NB4 (cell line): ENCODE data around the gene KIAA0040.

Experiments used
- DNase-seq: peaks from one replicate; pipeline ENCODE4 v3.0.0; 2010; ENCODE audit warnings: low read depth
- H3K4me3 ChIP-seq: one replicate; pipeline ENCODE4 v1.5.1; 2011; ENCODE audit warnings: mild to moderate bottlenecking, low read depth, low read length, moderate library complexity
- MYC ChIP-seq: IDR thresholded peaks from 2 replicates; pipeline ENCODE4 v1.6.1; 2011; ENCODE audit warnings: low read depth, low read length
- POLR2A ChIP-seq: IDR thresholded peaks from 2 replicates; pipeline ENCODE4 v1.6.1; 2011; ENCODE audit warnings: mild to moderate bottlenecking; ENCODE audit not compliant: insufficient read length; ENCODE audit errors: extremely low read depth
- TF ChIP-seq, protein P1 (sequence below): IDR thresholded peaks from one replicate; pipeline ENCODE4 v1.5.1; 2012; ENCODE audit warnings: low read depth, low read length
- TF ChIP-seq, protein P2 (sequence below): IDR thresholded peaks from 2 replicates; pipeline ENCODE4 v1.6.1; 2011; ENCODE audit warnings: low read depth, low read length

The KIAA0040 gene

DNA sequence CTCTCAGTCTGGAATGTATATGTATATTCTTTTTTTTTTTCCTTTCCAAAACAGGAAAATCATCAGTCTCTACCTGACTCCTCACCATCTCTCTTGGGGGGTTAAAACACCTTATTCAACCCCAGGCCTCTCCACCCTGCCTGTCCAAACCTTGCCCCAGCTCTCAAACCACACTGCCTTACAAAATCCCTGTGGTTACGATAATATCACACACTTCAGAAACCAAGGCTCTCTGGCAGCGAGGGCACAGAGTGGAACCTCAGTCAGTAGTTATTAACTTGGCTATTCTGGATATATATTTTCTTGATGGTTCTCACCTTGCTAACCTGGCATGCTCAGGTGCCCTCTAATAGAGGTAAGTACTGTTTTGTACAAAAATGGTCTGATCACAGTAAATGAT, 24.7 kb downstream of the KIAA0040 start:
- TF ChIP-seq POLR2A (no peak), MYC (no peak)
- TF ChIP-seq, protein P1, sequence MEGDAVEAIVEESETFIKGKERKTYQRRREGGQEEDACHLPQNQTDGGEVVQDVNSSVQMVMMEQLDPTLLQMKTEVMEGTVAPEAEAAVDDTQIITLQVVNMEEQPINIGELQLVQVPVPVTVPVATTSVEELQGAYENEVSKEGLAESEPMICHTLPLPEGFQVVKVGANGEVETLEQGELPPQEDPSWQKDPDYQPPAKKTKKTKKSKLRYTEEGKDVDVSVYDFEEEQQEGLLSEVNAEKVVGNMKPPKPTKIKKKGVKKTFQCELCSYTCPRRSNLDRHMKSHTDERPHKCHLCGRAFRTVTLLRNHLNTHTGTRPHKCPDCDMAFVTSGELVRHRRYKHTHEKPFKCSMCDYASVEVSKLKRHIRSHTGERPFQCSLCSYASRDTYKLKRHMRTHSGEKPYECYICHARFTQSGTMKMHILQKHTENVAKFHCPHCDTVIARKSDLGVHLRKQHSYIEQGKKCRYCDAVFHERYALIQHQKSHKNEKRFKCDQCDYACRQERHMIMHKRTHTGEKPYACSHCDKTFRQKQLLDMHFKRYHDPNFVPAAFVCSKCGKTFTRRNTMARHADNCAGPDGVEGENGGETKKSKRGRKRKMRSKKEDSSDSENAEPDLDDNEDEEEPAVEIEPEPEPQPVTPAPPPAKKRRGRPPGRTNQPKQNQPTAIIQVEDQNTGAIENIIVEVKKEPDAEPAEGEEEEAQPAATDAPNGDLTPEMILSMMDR: no peak
- TF ChIP-seq, protein P2, sequence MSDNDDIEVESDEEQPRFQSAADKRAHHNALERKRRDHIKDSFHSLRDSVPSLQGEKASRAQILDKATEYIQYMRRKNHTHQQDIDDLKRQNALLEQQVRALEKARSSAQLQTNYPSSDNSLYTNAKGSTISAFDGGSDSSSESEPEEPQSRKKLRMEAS: no peak
- no peak overlapping the region for H3K4me3 ChIP-seq
- DNase-seq: no peak

DNA sequence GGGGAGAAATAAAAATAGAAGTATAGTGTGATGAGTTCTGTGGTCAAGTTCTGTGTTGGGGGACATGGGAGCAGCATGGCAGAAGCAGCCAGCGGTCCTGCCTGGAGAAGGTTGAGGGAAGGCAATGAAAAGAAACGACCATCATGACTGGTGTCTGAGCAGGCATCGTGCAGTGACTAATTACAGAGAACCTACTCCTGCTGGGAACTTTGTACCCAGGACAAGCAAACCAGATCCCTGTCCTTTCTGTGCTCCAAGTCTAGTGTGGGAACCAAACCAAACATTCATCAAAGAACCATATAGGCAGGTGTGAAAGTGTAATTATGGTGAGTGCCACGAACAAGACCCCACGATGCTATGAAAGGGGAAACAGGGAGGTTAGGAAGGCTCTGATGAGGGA, 25.8 kb downstream of the KIAA0040 start:
- DNase-seq: no peak
- TF ChIP-seq MYC: no peak
- no peak for TF ChIP-seq POLR2A
- TF ChIP-seq, protein P2: no peak
- TF ChIP-seq, protein P1: no peak
- H3K4me3 ChIP-seq: no peak overlapping the region

DNA sequence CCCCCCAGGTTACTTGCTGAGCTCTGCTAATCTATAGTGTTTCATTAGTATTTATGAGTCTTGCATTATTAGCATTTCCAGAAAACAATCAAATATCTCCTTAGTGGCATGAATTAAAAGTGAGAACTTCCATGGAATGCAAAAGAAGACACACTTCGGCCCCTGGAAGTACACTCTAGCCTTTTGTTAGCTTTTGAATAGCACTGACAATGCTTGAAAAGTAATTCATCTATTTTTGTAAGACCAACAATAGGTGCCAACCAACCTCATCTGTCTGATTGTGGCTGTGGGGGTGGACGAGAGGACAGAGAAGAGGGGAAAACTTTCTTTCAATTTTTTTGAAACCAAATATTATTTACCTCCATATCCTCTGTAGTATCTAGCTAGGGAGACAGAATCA, 27.8 kb downstream of the KIAA0040 start:
- TF ChIP-seq MYC (no peak), POLR2A (no peak)
- TF ChIP-seq, protein P1: no peak
- TF ChIP-seq, protein P2: no peak
- H3K4me3 ChIP-seq: no peak overlapping the region
- no peak for DNase-seq

DNA sequence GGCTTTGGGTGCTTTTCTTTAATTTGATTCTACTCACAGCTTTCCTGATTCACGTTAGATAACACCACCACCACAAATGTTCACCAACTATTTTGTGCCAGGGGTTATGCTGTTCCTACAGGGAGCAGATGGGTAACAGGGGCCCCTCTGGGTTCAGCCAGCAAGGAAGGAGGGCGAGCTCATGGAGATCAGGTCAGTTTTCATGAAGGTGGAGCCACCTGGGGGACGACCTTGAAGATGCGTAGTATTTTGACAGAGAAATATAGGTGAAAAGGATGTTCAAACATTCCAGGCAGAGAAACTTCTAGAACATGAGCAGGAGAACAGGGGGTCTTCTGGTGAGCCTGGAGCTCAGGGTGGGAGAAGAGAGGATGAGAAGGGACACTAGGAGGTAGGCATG, 28.9 kb downstream of the KIAA0040 start:
- DNase-seq: no peak
- H3K4me3 ChIP-seq: no peak overlapping the region
- TF ChIP-seq, protein P1: peak; percentile 6
- no peak for TF ChIP-seq MYC

DNA sequence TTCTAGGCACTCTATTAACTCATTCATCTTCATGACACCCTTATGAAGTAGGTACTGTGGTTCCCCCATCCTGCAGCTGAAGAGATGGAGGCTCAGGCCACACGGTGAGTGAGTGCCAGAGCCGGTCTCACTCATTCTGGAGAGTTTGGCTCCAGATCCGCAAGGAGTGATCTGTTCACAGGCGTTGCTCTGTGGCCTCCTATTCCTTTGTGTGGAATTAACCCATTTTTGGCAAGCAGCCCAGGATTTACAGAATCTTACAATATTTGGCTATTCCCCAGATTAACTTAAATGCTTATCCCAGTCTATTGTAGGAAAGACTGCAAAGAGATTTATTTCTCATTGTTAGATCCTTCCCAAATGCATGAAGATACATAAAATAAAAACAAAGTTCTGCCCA, 29.6 kb downstream of the KIAA0040 start:
- TF ChIP-seq POLR2A (no peak), MYC (no peak)
- TF ChIP-seq, protein P2: no peak
- TF ChIP-seq, protein P1: no peak
- no peak overlapping the region for H3K4me3 ChIP-seq
- no peak for DNase-seq

DNA sequence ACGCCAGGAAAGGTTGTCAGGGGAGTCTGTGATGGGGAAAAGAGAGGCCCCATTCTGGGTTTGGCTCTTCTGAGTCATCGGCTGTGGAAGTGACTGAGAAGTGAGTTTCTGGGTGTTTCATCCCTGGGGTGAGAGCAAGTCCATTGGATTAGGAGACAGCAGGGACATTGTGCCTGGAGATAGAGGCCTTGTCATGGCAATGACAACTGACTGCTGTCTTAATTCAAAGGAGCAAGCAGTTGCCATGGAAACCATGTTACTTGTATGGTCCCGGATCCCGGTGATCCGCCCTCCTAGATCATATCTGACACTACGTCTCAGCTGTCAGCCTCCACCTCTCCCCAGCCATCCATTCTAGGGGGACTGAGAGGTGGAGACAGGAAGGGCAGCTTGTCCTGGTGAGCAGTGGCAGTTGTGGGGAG, 34.4 kb downstream of the KIAA0040 start:
- no peak for DNase-seq
- no peak overlapping the region for H3K4me3 ChIP-seq
- TF ChIP-seq, protein P2: no peak
